HG03196 (cell line): ENCODE results near the gene EGLN1.

ENCODE experiments used
- ATAC-seq: cut with Tn5 transposase; IDR thresholded peaks from one replicate; pipeline ENCODE4 v1.9.1; 2021; ENCODE audit not compliant: unreplicated experiment

EGLN1 gene

GRCh38 chr1:231421546-231421970 lies 529 bp downstream of the EGLN1 start:
- peak; percentile 19 for ATAC-seq

- peak; percentile 5 for ATAC-seq
Observed at GRCh38 chr1:231420959-231421545, 1.0 kb downstream of the EGLN1 start.

- no peak for ATAC-seq
Observed at GRCh38 chr1:231420299-231420958, 1.7 kb downstream of the EGLN1 start.

- ATAC-seq: no peak
Observed at GRCh38 chr1:231419738-231420298, 2.3 kb downstream of the EGLN1 start.

- ATAC-seq: no peak
Observed at GRCh38 chr1:231419147-231419546, 2.9 kb downstream of the EGLN1 start.

- ATAC-seq: no peak
Observed at GRCh38 chr1:231418741-231419107, 3.4 kb downstream of the EGLN1 start.

- ATAC-seq: no peak
Observed at GRCh38 chr1:231418101-231418740, 3.9 kb downstream of the EGLN1 start.

- ATAC-seq: no peak
Observed at GRCh38 chr1:231417513-231417912, 4.6 kb downstream of the EGLN1 start.

GRCh38 chr1:231416901-231417300 lies 5.2 kb downstream of the EGLN1 start:
- ATAC-seq: no peak

- no peak for ATAC-seq
Observed at GRCh38 chr1:231415018-231415583, 7.0 kb downstream of the EGLN1 start.

GRCh38 chr1:231414260-231415016 lies 7.6 kb downstream of the EGLN1 start:
- no peak for ATAC-seq

- no peak for ATAC-seq
Observed at GRCh38 chr1:231413749-231414082, 8.4 kb downstream of the EGLN1 start.

GRCh38 chr1:231411036-231411531 lies 11.0 kb downstream of the EGLN1 start:
- ATAC-seq: no peak

- ATAC-seq: no peak
Observed at GRCh38 chr1:231410036-231410612, 12.0 kb downstream of the EGLN1 start.

- ATAC-seq: no peak
Observed at GRCh38 chr1:231408528-231409094, 13.5 kb downstream of the EGLN1 start.

- ATAC-seq: peak; percentile 63
Observed at GRCh38 chr1:231407547-231408396, 14.3 kb downstream of the EGLN1 start.

GRCh38 chr1:231407049-231407448 lies 15.0 kb downstream of the EGLN1 start:
- no peak for ATAC-seq

GRCh38 chr1:231404318-231404717 lies 17.8 kb downstream of the EGLN1 start:
- no peak for ATAC-seq

GRCh38 chr1:231401478-231401877 lies 20.6 kb downstream of the EGLN1 start:
- no peak for ATAC-seq
